Bronchial epithelial cell (primary cell): ENCODE data around the gene PDE6D. TPM values are rescaled to one million over a fixed set of nuclear protein-coding genes. Genes with fewer than 3 reads are reported as not detected.

ENCODE experiments used
- DNase-seq: peaks from one replicate; pipeline ENCODE4 v3.0.0-alpha.2; 2010; ENCODE audit warnings: low read depth
- FAIRE-seq: peaks from 2 replicates; lab custom pipeline; 2011; peaks lifted over from hg19 to GRCh38; lab: Jason Lieb, UNC
- H3K27me3 ChIP-seq: 2 replicates; pipeline ENCODE4 v1.5.1; 2011; ENCODE audit warnings: low read length; ENCODE audit not compliant: control insufficient read depth, insufficient read depth
- H3K36me3 ChIP-seq: 2 replicates; pipeline ENCODE4 v1.5.1; 2011; ENCODE audit warnings: low read length; ENCODE audit not compliant: control insufficient read depth, insufficient read depth
- H3K4me3 ChIP-seq: 2 replicates; pipeline ENCODE4 v1.5.1; 2011; ENCODE audit warnings: mild to moderate bottlenecking, low read depth, low read length, control low read depth
- CTCF ChIP-seq: IDR thresholded peaks from 2 replicates; pipeline ENCODE4 v1.5.1; 2011; ENCODE audit warnings: mild to moderate bottlenecking, moderate library complexity, low read length, control low read depth, inconsistent platforms; ENCODE audit not compliant: insufficient read depth, severe bottlenecking
- total RNA-seq: library from RNA; depleted of rRNA; stranded (reverse); fragments of >200 nt; gene quantifications from 2 replicates; pipeline ENCODE4 v1.2.1, GENCODE V29; 2014

PDE6D gene
- total RNA-seq, 1 donor from 2014 or later, result 7.6 TPM

GRCh38 chr2:231810905-231811304 is 29.8 kb upstream of the PDE6D start:
- H3K4me3 ChIP-seq, result no peak overlapping the region
- FAIRE-seq (no peak), DNase-seq (peak; percentile 59)
- H3K27me3 ChIP-seq, result no peaks in the 10 kb centered on the region
- H3K36me3 ChIP-seq, result peaks cover 10% of the 10 kb centered on the region
- TF ChIP-seq CTCF, result no peak

- DNase-seq (no peak), FAIRE-seq (no peak)
- Histone ChIP-seq H3K4me3 (no peak overlapping the region), H3K36me3 (peaks cover 13% of the 10 kb centered on the region), H3K27me3 (no peaks in the 10 kb centered on the region)
- no peak for TF ChIP-seq CTCF
These were observed 25.9 kb upstream of the PDE6D start for GRCh38 chr2:231807020-231807419.

- Histone ChIP-seq H3K4me3 (no peak overlapping the region), H3K36me3 (peaks cover 14% of the 10 kb centered on the region), H3K27me3 (no peaks in the 10 kb centered on the region)
- no peak for DNase-seq
- no peak for FAIRE-seq
- TF ChIP-seq CTCF, result no peak
These were observed 22.5 kb upstream of the PDE6D start for GRCh38 chr2:231803501-231804138.

- FAIRE-seq (no peak), DNase-seq (peak; percentile 30)
- Histone ChIP-seq H3K4me3 (no peak overlapping the region), H3K27me3 (no peaks in the 10 kb centered on the region), H3K36me3 (peaks cover 16% of the 10 kb centered on the region)
- peak; percentile 68 for TF ChIP-seq CTCF
These were observed 19.5 kb upstream of the PDE6D start for GRCh38 chr2:231800493-231801091.

GRCh38 chr2:231795525-231796327 is 14.6 kb upstream of the PDE6D start:
- peak; percentile 85 for DNase-seq
- peak; percentile 84 for FAIRE-seq

More at GRCh38 chr2:231795525-231796327, 14.6 kb upstream of the PDE6D start:
- H3K36me3 ChIP-seq, result peaks cover 14% of the 10 kb centered on the region
- no peaks in the 10 kb centered on the region for H3K27me3 ChIP-seq
- no peak overlapping the region for H3K4me3 ChIP-seq
- peak; percentile 68 for TF ChIP-seq CTCF
